ENCODE results near the gene TGFB1. TPM values are rescaled to one million over a fixed set of nuclear protein-coding genes. Genes with fewer than 3 reads are reported as not detected.

Gene TGFB1
- polyA plus RNA-seq, 1 donor = 13.9 TPM

GRCh38 chr19:41330481-41330880, 23.2 kb downstream of the TGFB1 start:
- H3K4me3 ChIP-seq (ENCODE audit: low read length) = no peak overlapping the region
- H3K27me3 ChIP-seq (ENCODE audit: control insufficient read depth, insufficient read depth, low read length) = peaks cover 38% of the 10 kb centered on the region
- peaks cover 24% of the 10 kb centered on the region for H3K4me1 ChIP-seq (ENCODE audit: control insufficient read depth, insufficient read depth, low read length)
- H3K27ac ChIP-seq (ENCODE audit: low read length) = no peak overlapping the region
- peaks cover 6% of the 10 kb centered on the region for H3K9me3 ChIP-seq (ENCODE audit: control insufficient read depth, low read depth, low read length)
- no peaks in the 10 kb centered on the region for H3K36me3 ChIP-seq (ENCODE audit: control insufficient read depth, insufficient read depth, low read length)
- DNase-seq = no peak
- no CpG with 5 or more reads among the region's 4 CpGs for WGBS (ENCODE audit: insufficient coverage, low lambda C conversion rate)

DNA sequence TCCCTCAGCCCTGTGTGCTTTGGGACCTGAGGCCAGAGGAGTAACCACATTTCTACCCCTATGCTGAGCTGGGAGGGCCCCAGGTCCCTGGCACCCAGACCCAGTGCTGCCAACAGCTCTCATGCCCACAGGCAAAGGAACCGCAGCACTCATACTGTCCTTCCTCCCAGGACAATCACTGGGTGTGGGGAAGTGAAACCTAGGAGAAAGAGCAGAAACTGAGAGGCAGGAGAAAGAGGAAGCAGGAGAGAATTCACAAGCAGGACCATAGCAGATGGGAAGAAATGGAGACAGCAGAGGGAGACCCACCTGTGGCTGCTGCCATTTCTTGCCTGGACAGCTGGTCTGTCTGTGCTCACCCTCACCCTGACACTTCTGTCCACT, 24.9 kb downstream of the TGFB1 start:
- WGBS (ENCODE audit: insufficient coverage, low lambda C conversion rate) = no CpG with 5 or more reads among the region's 1 CpG
- peaks cover 41% of the 10 kb centered on the region for H3K27me3 ChIP-seq (ENCODE audit: control insufficient read depth, insufficient read depth, low read length)
- H3K36me3 ChIP-seq (ENCODE audit: control insufficient read depth, insufficient read depth, low read length) = no peaks in the 10 kb centered on the region
- peaks cover 32% of the 10 kb centered on the region for H3K4me1 ChIP-seq (ENCODE audit: control insufficient read depth, insufficient read depth, low read length)
- H3K4me3 ChIP-seq (ENCODE audit: low read length) = no peak overlapping the region
- H3K9me3 ChIP-seq (ENCODE audit: control insufficient read depth, low read depth, low read length) = peaks cover 6% of the 10 kb centered on the region
- H3K27ac ChIP-seq (ENCODE audit: low read length) = no peak overlapping the region
- DNase-seq = no peak

GRCh38 chr19:41328157-41328841, 25.4 kb downstream of the TGFB1 start:
- peaks cover 6% of the 10 kb centered on the region for H3K9me3 ChIP-seq (ENCODE audit: control insufficient read depth, low read depth, low read length)
- H3K27ac ChIP-seq (ENCODE audit: low read length) = no peak overlapping the region
- DNase-seq = no peak
- peaks cover 41% of the 10 kb centered on the region for H3K27me3 ChIP-seq (ENCODE audit: control insufficient read depth, insufficient read depth, low read length)
- peaks cover 35% of the 10 kb centered on the region for H3K4me1 ChIP-seq (ENCODE audit: control insufficient read depth, insufficient read depth, low read length)
- WGBS (ENCODE audit: insufficient coverage, low lambda C conversion rate) = no CpG with 5 or more reads among the region's 22 CpGs
- H3K36me3 ChIP-seq (ENCODE audit: control insufficient read depth, insufficient read depth, low read length) = no peaks in the 10 kb centered on the region
- H3K4me3 ChIP-seq (ENCODE audit: low read length) = no peak overlapping the region

DNA sequence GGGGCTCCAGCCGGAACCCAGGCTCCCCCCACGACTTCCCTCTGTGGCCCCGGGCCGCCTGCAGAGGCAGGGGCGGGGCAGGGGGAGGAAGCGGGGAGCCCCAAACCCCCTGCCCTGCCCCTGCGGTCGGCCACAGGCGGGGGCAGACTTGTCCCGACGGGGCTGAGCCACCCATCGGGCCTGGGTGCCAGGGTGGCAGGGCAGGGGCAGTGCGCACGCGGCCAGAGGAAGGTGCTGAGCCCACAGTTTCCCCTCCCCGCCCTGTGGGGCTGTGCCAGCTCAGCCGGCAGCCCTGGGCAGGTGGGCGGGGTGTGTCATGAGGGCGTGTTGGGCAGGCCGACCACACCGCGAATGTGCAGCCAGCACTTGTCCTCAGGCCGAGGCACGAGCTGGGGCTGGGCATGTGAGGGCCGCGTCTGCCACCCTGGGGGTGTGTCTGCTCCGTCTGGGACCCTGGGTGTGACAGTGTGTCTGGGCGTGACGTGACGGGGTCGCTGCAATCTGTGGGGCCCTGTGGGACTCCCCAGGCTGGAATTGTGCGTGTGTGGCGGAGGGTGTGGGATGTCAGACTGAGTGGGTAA, 26.1 kb downstream of the TGFB1 start:
- Histone ChIP-seq H3K4me3 (ENCODE audit: low read length) (peak overlapping the region; percentile 30), H3K4me1 (ENCODE audit: control insufficient read depth, insufficient read depth, low read length) (peaks cover 40% of the 10 kb centered on the region), H3K27me3 (ENCODE audit: control insufficient read depth, insufficient read depth, low read length) (peaks cover 41% of the 10 kb centered on the region), H3K9me3 (ENCODE audit: control insufficient read depth, low read depth, low read length) (peaks cover 6% of the 10 kb centered on the region), H3K27ac (ENCODE audit: low read length) (no peak overlapping the region), H3K36me3 (ENCODE audit: control insufficient read depth, insufficient read depth, low read length) (peaks cover 3% of the 10 kb centered on the region)
- no CpG with 5 or more reads among the region's 33 CpGs for WGBS (ENCODE audit: insufficient coverage, low lambda C conversion rate)
- peak; percentile 62 to 75 for DNase-seq

DNA sequence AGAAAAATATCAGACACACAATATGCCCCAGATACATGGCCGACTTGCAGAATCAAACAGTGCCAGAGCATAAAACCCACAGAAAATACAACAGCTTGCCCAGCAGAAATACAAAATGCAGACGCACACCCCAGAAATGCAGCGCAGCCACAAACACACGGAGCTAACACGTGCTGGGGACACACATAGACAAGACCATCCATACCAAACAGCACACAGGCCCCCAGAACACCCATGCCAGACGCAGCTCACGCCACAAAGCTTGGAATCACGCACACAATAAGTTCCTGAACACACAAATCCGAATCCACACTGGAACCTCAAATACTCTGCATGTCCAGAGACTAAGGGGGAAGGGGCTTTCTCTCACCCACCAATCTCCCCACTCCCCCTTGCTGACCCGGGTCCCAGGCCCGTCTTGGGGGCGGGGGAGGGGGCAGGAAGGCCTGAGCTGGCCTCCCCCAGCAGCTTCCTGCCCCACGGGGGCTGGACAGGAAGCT, 26.6 kb downstream of the TGFB1 start:
- H3K4me3 ChIP-seq (ENCODE audit: low read length) = peak overlapping the region; percentile 30
- peaks cover 6% of the 10 kb centered on the region for H3K9me3 ChIP-seq (ENCODE audit: control insufficient read depth, low read depth, low read length)
- no peak overlapping the region for H3K27ac ChIP-seq (ENCODE audit: low read length)
- WGBS (ENCODE audit: insufficient coverage, low lambda C conversion rate) = no CpG with 5 or more reads among the region's 13 CpGs
- peaks cover 8% of the 10 kb centered on the region for H3K36me3 ChIP-seq (ENCODE audit: control insufficient read depth, insufficient read depth, low read length)
- H3K4me1 ChIP-seq (ENCODE audit: control insufficient read depth, insufficient read depth, low read length) = peaks cover 40% of the 10 kb centered on the region
- DNase-seq = no peak
- peaks cover 38% of the 10 kb centered on the region for H3K27me3 ChIP-seq (ENCODE audit: control insufficient read depth, insufficient read depth, low read length)

DNA sequence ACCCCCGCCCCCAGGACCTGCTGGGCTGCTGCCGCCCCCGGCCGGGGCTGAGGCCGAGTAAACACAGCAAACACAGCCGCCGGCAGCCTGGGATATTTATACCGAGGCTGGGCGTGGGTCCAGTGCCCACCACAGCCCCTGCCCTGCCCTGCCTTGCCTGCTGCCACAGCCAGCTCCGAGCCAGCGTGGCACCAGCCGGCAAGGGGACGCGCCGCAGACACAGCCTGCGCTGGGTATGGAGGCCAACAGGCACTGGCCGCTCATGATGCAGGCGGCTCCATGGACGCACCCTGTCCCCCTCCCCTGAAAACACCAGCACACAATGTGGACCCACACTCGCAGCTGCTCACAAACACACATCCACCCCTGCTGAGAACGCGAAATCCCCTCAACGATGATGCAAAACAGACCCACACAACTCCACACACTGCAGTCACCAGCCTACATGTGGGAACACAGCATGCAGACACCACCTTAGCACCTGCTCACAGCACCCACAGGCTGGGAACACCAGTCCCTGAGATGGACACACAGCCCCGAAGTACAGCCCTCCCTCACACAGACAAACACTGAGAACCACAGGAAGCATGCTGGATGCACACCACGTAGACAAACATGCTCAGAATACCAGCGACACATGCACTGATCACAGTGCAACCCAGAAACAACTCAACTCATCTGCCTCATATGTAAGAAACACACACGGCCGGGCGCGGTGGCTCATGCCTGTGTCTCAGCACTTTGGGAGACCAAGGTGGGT, 27.6 kb downstream of the TGFB1 start:
- H3K36me3 ChIP-seq (ENCODE audit: control insufficient read depth, insufficient read depth, low read length) = peaks cover 18% of the 10 kb centered on the region
- H3K27me3 ChIP-seq (ENCODE audit: control insufficient read depth, insufficient read depth, low read length) = peaks cover 28% of the 10 kb centered on the region
- no CpG with 5 or more reads among the region's 30 CpGs for WGBS (ENCODE audit: insufficient coverage, low lambda C conversion rate)
- H3K4me1 ChIP-seq (ENCODE audit: control insufficient read depth, insufficient read depth, low read length) = peaks cover 40% of the 10 kb centered on the region
- H3K4me3 ChIP-seq (ENCODE audit: low read length) = peak overlapping the region; percentile 21
- peak in 1 of 2 donors; percentile 48 for DNase-seq
- peaks cover 6% of the 10 kb centered on the region for H3K9me3 ChIP-seq (ENCODE audit: control insufficient read depth, low read depth, low read length)
- peak overlapping the region; percentile 28 for H3K27ac ChIP-seq (ENCODE audit: low read length)

GRCh38 chr19:41325640-41325946, 28.1 kb downstream of the TGFB1 start:
- Histone ChIP-seq H3K27ac (ENCODE audit: low read length) (peak overlapping the region; percentile 28), H3K4me1 (ENCODE audit: control insufficient read depth, insufficient read depth, low read length) (peaks cover 40% of the 10 kb centered on the region), H3K27me3 (ENCODE audit: control insufficient read depth, insufficient read depth, low read length) (peaks cover 28% of the 10 kb centered on the region), H3K4me3 (ENCODE audit: low read length) (peak overlapping the region; percentile 21), H3K36me3 (ENCODE audit: control insufficient read depth, insufficient read depth, low read length) (peaks cover 24% of the 10 kb centered on the region), H3K9me3 (ENCODE audit: control insufficient read depth, low read depth, low read length) (peaks cover 6% of the 10 kb centered on the region)
- WGBS (ENCODE audit: insufficient coverage, low lambda C conversion rate) = 0% methylated on average over 1 of the region's 10 CpGs
- DNase-seq = no peak

DNA sequence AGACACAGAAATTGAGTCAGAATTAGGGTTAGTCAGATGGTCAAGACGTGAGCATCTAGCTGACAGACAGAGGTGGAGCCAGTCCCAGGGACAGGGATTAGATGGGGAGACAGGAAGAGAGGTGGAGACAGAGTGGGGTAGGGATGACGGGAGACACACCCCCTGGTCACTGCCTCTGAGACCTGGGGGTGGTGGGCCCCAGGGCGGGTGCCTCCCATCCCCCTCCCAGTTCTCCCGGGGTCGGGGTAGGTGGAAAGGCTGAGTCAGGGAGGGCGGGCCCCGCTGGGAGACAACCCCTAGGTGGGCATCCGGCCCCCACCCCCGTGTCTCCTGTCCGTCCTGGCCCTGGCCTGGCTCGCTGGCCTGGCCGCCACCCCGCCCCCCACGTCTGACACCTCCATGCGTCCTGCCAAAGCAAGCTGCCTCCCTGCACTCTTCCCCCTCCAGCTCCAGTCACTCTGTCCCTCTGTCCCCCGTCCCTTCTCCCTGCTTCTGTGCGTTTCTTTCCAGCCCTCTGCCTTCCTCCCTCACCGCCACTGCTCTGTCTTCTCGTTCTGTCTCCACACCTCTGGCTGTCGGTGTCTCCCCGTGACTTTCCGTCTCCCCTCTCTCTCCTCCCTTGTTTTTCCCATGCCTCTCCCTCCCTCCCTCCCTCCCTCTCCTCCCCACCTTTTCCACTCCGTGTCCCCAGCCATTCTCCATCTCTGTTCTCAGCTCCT, 28.6 kb downstream of the TGFB1 start:
- 2% methylated on average over 6 of the region's 23 CpGs for WGBS (ENCODE audit: insufficient coverage, low lambda C conversion rate)
- H3K9me3 ChIP-seq (ENCODE audit: control insufficient read depth, low read depth, low read length) = peaks cover 6% of the 10 kb centered on the region
- peak overlapping the region; percentile 28 for H3K27ac ChIP-seq (ENCODE audit: low read length)
- peaks cover 29% of the 10 kb centered on the region for H3K36me3 ChIP-seq (ENCODE audit: control insufficient read depth, insufficient read depth, low read length)
- H3K4me1 ChIP-seq (ENCODE audit: control insufficient read depth, insufficient read depth, low read length) = peaks cover 40% of the 10 kb centered on the region
- peak in 1 of 2 donors; percentile 47 for DNase-seq
- peak overlapping the region; percentile 1 for H3K4me3 ChIP-seq (ENCODE audit: low read length)
- H3K27me3 ChIP-seq (ENCODE audit: control insufficient read depth, insufficient read depth, low read length) = peaks cover 26% of the 10 kb centered on the region

DNA sequence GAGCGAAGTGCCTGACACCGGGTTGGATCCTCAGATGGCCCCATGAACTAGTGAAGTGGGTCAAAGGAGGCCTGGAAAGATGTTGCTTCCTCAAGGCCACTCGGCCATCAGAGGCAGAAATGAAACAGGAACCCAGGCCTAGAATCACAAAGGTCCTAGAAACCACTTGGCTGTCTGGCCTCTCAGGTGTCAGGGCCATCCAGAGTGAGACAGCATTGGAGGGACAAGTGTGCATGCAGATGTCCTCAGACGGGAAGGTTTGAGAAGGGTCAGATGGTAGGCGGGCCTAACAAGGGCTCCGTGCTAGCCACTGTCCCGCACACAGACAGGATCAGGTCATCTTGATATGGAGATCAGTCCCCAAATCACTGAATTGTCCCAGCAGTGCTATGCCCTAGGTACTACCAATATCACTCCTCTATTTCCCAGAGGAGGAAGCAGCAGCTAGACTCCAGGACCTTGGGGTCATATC, 29.5 kb downstream of the TGFB1 start:
- Histone ChIP-seq H3K36me3 (ENCODE audit: control insufficient read depth, insufficient read depth, low read length) (peaks cover 37% of the 10 kb centered on the region), H3K4me1 (ENCODE audit: control insufficient read depth, insufficient read depth, low read length) (peaks cover 40% of the 10 kb centered on the region)

More for the DNA sequence above, 29.5 kb downstream of the TGFB1 start:
- H3K9me3 ChIP-seq (ENCODE audit: control insufficient read depth, low read depth, low read length) = peaks cover 6% of the 10 kb centered on the region
- no peak overlapping the region for H3K4me3 ChIP-seq (ENCODE audit: low read length)
- H3K27ac ChIP-seq (ENCODE audit: low read length) = no peak overlapping the region
- H3K27me3 ChIP-seq (ENCODE audit: control insufficient read depth, insufficient read depth, low read length) = peaks cover 26% of the 10 kb centered on the region
- no peak for DNase-seq
- WGBS (ENCODE audit: insufficient coverage, low lambda C conversion rate) = no CpG with 5 or more reads among the region's 7 CpGs

All from large intestine (tissue), 3 donors.